Endothelial cell (in vitro differentiated cells): ENCODE data around the gene CHST9. TPM values are rescaled to one million over a fixed set of nuclear protein-coding genes. Genes with fewer than 3 reads are reported as not detected.

Experiments used
- DNase-seq: peaks from one replicate; pipeline ENCODE4 v3.0.0; 2021; ENCODE audit warnings: low spot score
- H3K27ac Mint-ChIP-seq: one replicate; pipeline ENCODE4 v1.8.0; 2021; ENCODE audit warnings: mixed read lengths, inconsistent platforms; ENCODE audit not compliant: unreplicated experiment
- H3K27me3 Mint-ChIP-seq: one replicate; pipeline ENCODE4 v1.8.0; 2021; ENCODE audit warnings: mild to moderate bottlenecking, moderate library complexity, mixed read lengths, inconsistent platforms; ENCODE audit not compliant: unreplicated experiment
- H3K36me3 Mint-ChIP-seq: one replicate; pipeline ENCODE4 v1.8.0; 2021; ENCODE audit warnings: mild to moderate bottlenecking, low read depth, mixed read lengths, inconsistent platforms; ENCODE audit not compliant: unreplicated experiment
- H3K4me1 Mint-ChIP-seq: one replicate; pipeline ENCODE4 v1.8.0; 2021; ENCODE audit warnings: mild to moderate bottlenecking, mixed read lengths, inconsistent platforms; ENCODE audit not compliant: unreplicated experiment
- H3K4me3 Mint-ChIP-seq: one replicate; pipeline ENCODE4 v1.8.0; 2021; ENCODE audit warnings: mild to moderate bottlenecking, mixed read lengths, inconsistent platforms; ENCODE audit not compliant: unreplicated experiment
- H3K9me3 Mint-ChIP-seq: one replicate; pipeline ENCODE4 v1.8.0; 2021; ENCODE audit warnings: mixed read lengths, inconsistent platforms; ENCODE audit not compliant: unreplicated experiment
- CTCF ChIP-seq: fragments of 200-600 bp; sonication (generic); IDR thresholded peaks from one replicate; pipeline ENCODE4 v1.5.0; 2021; ENCODE audit warnings: antibody characterized with exemption; ENCODE audit not compliant: unreplicated experiment
- total RNA-seq: library from RNA; stranded (reverse); fragmentation: NEBNext Ultra II Directional; extraction: Animal tissue kit (Norgen Biotek cat#: 25700); gene quantifications from one replicate; pipeline ENCODE4 v1.2.1, GENCODE V29; 2021; ENCODE audit not compliant: unreplicated experiment

Gene CHST9
- total RNA-seq, 1 donor from 2014 or later, result 4.7 TPM

- no peak overlapping the region for H3K27ac Mint-ChIP-seq
- no peaks in the 10 kb centered on the region for H3K9me3 Mint-ChIP-seq
- H3K27me3 Mint-ChIP-seq, result no peaks in the 10 kb centered on the region
- TF ChIP-seq CTCF, result no peak
- H3K36me3 Mint-ChIP-seq, result no peaks in the 10 kb centered on the region
- no peak for DNase-seq
- no peak overlapping the region for H3K4me3 Mint-ChIP-seq
- peaks cover 16% of the 10 kb centered on the region for H3K4me1 Mint-ChIP-seq
These were observed 151.4 kb downstream of the CHST9 start for GRCh38 chr18:27033722-27034121.

- DNase-seq, result no peak
- no peak overlapping the region for H3K27ac Mint-ChIP-seq
- H3K9me3 Mint-ChIP-seq, result no peaks in the 10 kb centered on the region
- H3K4me1 Mint-ChIP-seq, result peaks cover 16% of the 10 kb centered on the region
- no peaks in the 10 kb centered on the region for H3K36me3 Mint-ChIP-seq
- H3K4me3 Mint-ChIP-seq, result no peak overlapping the region
- H3K27me3 Mint-ChIP-seq, result no peaks in the 10 kb centered on the region
- no peak for TF ChIP-seq CTCF
These were observed 154.7 kb downstream of the CHST9 start for GRCh38 chr18:27030421-27030820.

- H3K4me1 Mint-ChIP-seq, result peaks cover 5% of the 10 kb centered on the region
- H3K9me3 Mint-ChIP-seq, result no peaks in the 10 kb centered on the region
- DNase-seq, result no peak
- H3K27me3 Mint-ChIP-seq, result peaks cover 2% of the 10 kb centered on the region
- no peak for TF ChIP-seq CTCF
- H3K27ac Mint-ChIP-seq, result no peak overlapping the region
- no peak overlapping the region for H3K4me3 Mint-ChIP-seq
- no peaks in the 10 kb centered on the region for H3K36me3 Mint-ChIP-seq
These were observed 162.6 kb downstream of the CHST9 start for GRCh38 chr18:27022477-27022876.

- no peaks in the 10 kb centered on the region for H3K36me3 Mint-ChIP-seq
- peaks cover 2% of the 10 kb centered on the region for H3K27me3 Mint-ChIP-seq
- H3K4me3 Mint-ChIP-seq, result no peak overlapping the region
- no peak for DNase-seq
- no peaks in the 10 kb centered on the region for H3K9me3 Mint-ChIP-seq
- TF ChIP-seq CTCF, result peak; percentile 67
- H3K4me1 Mint-ChIP-seq, result peaks cover 5% of the 10 kb centered on the region
- H3K27ac Mint-ChIP-seq, result no peak overlapping the region
These were observed 167.1 kb downstream of the CHST9 start for GRCh38 chr18:27017901-27018500.

- Mint-ChIP-seq H3K27me3 (peaks cover 4% of the 10 kb centered on the region), H3K9me3 (no peaks in the 10 kb centered on the region), H3K27ac (no peak overlapping the region), H3K4me1 (peaks cover 3% of the 10 kb centered on the region), H3K36me3 (no peaks in the 10 kb centered on the region), H3K4me3 (no peak overlapping the region)
- TF ChIP-seq CTCF, result no peak
- DNase-seq, result no peak
These were observed 170.3 kb downstream of the CHST9 start for GRCh38 chr18:27014841-27015240.
